HEK293 (cell line): ENCODE results near the gene PARG.

ENCODE experiments used
- CTCF ChIA-PET: fragments of 350-600 bp; formaldehyde crosslinking; extraction: SDS; loops from one replicate; lab custom pipeline; 2021; ENCODE audit warnings: antibody characterized with exemption; lab: Yijun Ruan, JAX
- POLR2A ChIA-PET: fragments of 300-600 bp; formaldehyde crosslinking; extraction: SDS; loops from one replicate; lab custom pipeline; 2020; ENCODE audit warnings: antibody characterized with exemption, inconsistent platforms; lab: Yijun Ruan, JAX
- H3K27ac ChIP-seq: fragments of 200-500 bp; sonication (Bioruptor generic); 2 replicates; pipeline ENCODE4 v1.5.1; 2014; ENCODE audit warnings: low read depth, low read length, control low read depth, inconsistent platforms; ENCODE audit errors: extremely low read depth
- H3K36me3 ChIP-seq, 2 experiments: fragments of 200-500 bp in 1 of 2; sonication (Bioruptor generic) in 1 of 2; 1 replicate in 1 of 2; 2 replicates in 1 of 2; pipeline ENCODE4 v1.5.1; 2014 to 2017; ENCODE audit warnings: inconsistent platforms in 2 of 2, low read length in 2 of 2; ENCODE audit not compliant: control insufficient read depth in 2 of 2, insufficient read depth in 1 of 2
- H3K4me1 ChIP-seq: fragments of 200-500 bp; sonication (Bioruptor generic); 2 replicates; pipeline ENCODE4 v1.5.1; 2014; ENCODE audit warnings: mild to moderate bottlenecking, low read length, inconsistent platforms; ENCODE audit not compliant: control insufficient read depth, insufficient read depth
- H3K4me3 ChIP-seq: 2 replicates; pipeline ENCODE4 v1.5.1; 2011; ENCODE audit warnings: low read depth, mild to moderate bottlenecking, control low read depth, low read length, moderate library complexity
- H3K9me3 ChIP-seq: fragments of 200-500 bp; sonication (Bioruptor generic); 2 replicates; pipeline ENCODE4 v1.5.1; 2014; ENCODE audit warnings: low read depth, low read length, inconsistent platforms; ENCODE audit not compliant: control insufficient read depth, insufficient read depth
- ATF2 ChIP-seq: fragments of 450-650 bp; formaldehyde crosslinking; IDR thresholded peaks from 2 replicates; pipeline ENCODE4 v1.5.1; 2016; ENCODE audit warnings: missing biosample characterization, missing genetic modification characterization, low read depth
- GLI4 ChIP-seq: fragments of 450-650 bp; formaldehyde crosslinking; IDR thresholded peaks from 2 replicates; pipeline ENCODE4 v1.5.1; 2016; ENCODE audit warnings: missing biosample characterization, missing genetic modification characterization
- HOXC10 ChIP-seq: sonication (generic); formaldehyde crosslinking; IDR thresholded peaks from 2 replicates; pipeline ENCODE4 v1.8.1; 2023; ENCODE audit warnings: mild to moderate bottlenecking, missing genetic modification reagents
- KLF16 ChIP-seq: fragments of 450-650 bp; formaldehyde crosslinking; IDR thresholded peaks from 2 replicates; pipeline ENCODE4 v1.5.1; 2017; ENCODE audit warnings: missing biosample characterization, missing genetic modification characterization
- SALL2 ChIP-seq: fragments of 450-650 bp; formaldehyde crosslinking; IDR thresholded peaks from 2 replicates; pipeline ENCODE4 v1.5.0; 2017; ENCODE audit warnings: missing biosample characterization, mild to moderate bottlenecking, missing genetic modification characterization, borderline replicate concordance
- ZBTB1 ChIP-seq: fragments of 450-650 bp; formaldehyde crosslinking; IDR thresholded peaks from 2 replicates; pipeline ENCODE4 v1.5.1; 2016; ENCODE audit warnings: missing biosample characterization, missing genetic modification characterization
- ZBTB49 ChIP-seq: fragments of 450-650 bp; formaldehyde crosslinking; IDR thresholded peaks from 2 replicates; pipeline ENCODE4 v1.5.1; 2016; ENCODE audit warnings: missing biosample characterization, missing genetic modification characterization, low read depth
- ZFHX2 ChIP-seq: fragments of 450-650 bp; formaldehyde crosslinking; conservative IDR thresholded peaks from 2 replicates; pipeline ENCODE4 v1.5.1; 2016; ENCODE audit warnings: missing biosample characterization, missing genetic modification characterization
- ZFP69B ChIP-seq: fragments of 450-650 bp; formaldehyde crosslinking; IDR thresholded peaks from 2 replicates; pipeline ENCODE4 v1.5.1; 2016; ENCODE audit warnings: missing biosample characterization, missing genetic modification characterization
- ZNF114 ChIP-seq: fragments of 450-650 bp; formaldehyde crosslinking; IDR thresholded peaks from 2 replicates; pipeline ENCODE4 v1.5.0; 2017; ENCODE audit warnings: missing biosample characterization, missing genetic modification characterization
- ZNF140 ChIP-seq: fragments of 450-650 bp; formaldehyde crosslinking; IDR thresholded peaks from 2 replicates; pipeline ENCODE4 v1.5.1; 2016; ENCODE audit warnings: missing biosample characterization, missing genetic modification characterization
- ZNF24 ChIP-seq: fragments of 450-650 bp; formaldehyde crosslinking; IDR thresholded peaks from 2 replicates; pipeline ENCODE4 v1.5.1; 2016; ENCODE audit warnings: missing biosample characterization, missing genetic modification characterization
- ZNF350 ChIP-seq: fragments of 450-650 bp; formaldehyde crosslinking; IDR thresholded peaks from 2 replicates; pipeline ENCODE4 v1.5.0; 2017; ENCODE audit warnings: missing biosample characterization, mild to moderate bottlenecking, missing genetic modification characterization
- ZNF366 ChIP-seq: fragments of 450-650 bp; formaldehyde crosslinking; conservative IDR thresholded peaks from 2 replicates; pipeline ENCODE4 v1.5.1; 2016; ENCODE audit warnings: missing biosample characterization, missing genetic modification characterization
- ZNF426 ChIP-seq: fragments of 450-650 bp; formaldehyde crosslinking; IDR thresholded peaks from 2 replicates; pipeline ENCODE4 v1.5.1; 2017; ENCODE audit warnings: missing biosample characterization, missing genetic modification characterization, mild to moderate bottlenecking, inconsistent platforms, moderate library complexity
- ZNF433 ChIP-seq: fragments of 450-650 bp; formaldehyde crosslinking; IDR thresholded peaks from 2 replicates; pipeline ENCODE4 v1.5.1; 2016; ENCODE audit warnings: missing biosample characterization, missing genetic modification characterization, low read depth
- ZNF521 ChIP-seq: fragments of 450-650 bp; formaldehyde crosslinking; IDR thresholded peaks from 2 replicates; pipeline ENCODE4 v1.5.1; 2017; ENCODE audit warnings: missing biosample characterization, mild to moderate bottlenecking, missing genetic modification characterization
- ZNF560 ChIP-seq: fragments of 450-650 bp; formaldehyde crosslinking; IDR thresholded peaks from 2 replicates; pipeline ENCODE4 v1.5.1; 2017; ENCODE audit warnings: missing biosample characterization, missing genetic modification characterization, borderline replicate concordance
- ZNF585B ChIP-seq: fragments of 450-650 bp; formaldehyde crosslinking; IDR thresholded peaks from 2 replicates; pipeline ENCODE4 v1.5.1; 2016; ENCODE audit warnings: missing biosample characterization, missing genetic modification characterization
- ZNF596 ChIP-seq: fragments of 450-650 bp; IDR thresholded peaks from 2 replicates; pipeline ENCODE4 v1.5.0; 2018; ENCODE audit warnings: missing biosample characterization, mild to moderate bottlenecking, missing genetic modification characterization, moderate library complexity
- ZNF660 ChIP-seq: fragments of 450-650 bp; IDR thresholded peaks from 2 replicates; pipeline ENCODE4 v1.5.1; 2018; ENCODE audit warnings: missing biosample characterization, mild to moderate bottlenecking, missing genetic modification characterization
- ZNF670 ChIP-seq: fragments of 450-650 bp; formaldehyde crosslinking; IDR thresholded peaks from 2 replicates; pipeline ENCODE4 v1.5.1; 2016; ENCODE audit warnings: missing biosample characterization, missing genetic modification characterization, low read depth
- ZNF843 ChIP-seq: fragments of 450-650 bp; formaldehyde crosslinking; IDR thresholded peaks from 2 replicates; pipeline ENCODE4 v1.5.1; 2016; ENCODE audit warnings: missing biosample characterization, missing genetic modification characterization
- ZSCAN23 ChIP-seq: fragments of 450-650 bp; formaldehyde crosslinking; IDR thresholded peaks from 2 replicates; pipeline ENCODE4 v1.5.1; 2016; ENCODE audit warnings: missing biosample characterization, missing genetic modification characterization
- ZSCAN30 ChIP-seq: fragments of 450-650 bp; IDR thresholded peaks from 2 replicates; pipeline ENCODE4 v1.5.1; 2018; ENCODE audit warnings: missing biosample characterization, mild to moderate bottlenecking, missing genetic modification characterization, moderate library complexity

Gene PARG

GRCh38 chr10:49841615-49842332 lies 100.1 kb downstream of the PARG start:
- CTCF ChIA-PET, result interaction anchor here (0.6 to 2.2 kb wide), 2 partner anchors 247 to 249 kb away, joined by 3 to 5 read pairs; no protein-coding TSS in a partner anchor
- Histone ChIP-seq H3K36me3 (peaks cover 14 to 49% of the 10 kb centered on the region in 2 experiments), H3K9me3 (no peaks in the 10 kb centered on the region)

GRCh38 chr10:49837685-49838084 lies 104.1 kb downstream of the PARG start:
- ChIA-PET POLR2A (interaction anchor here (0.7 kb wide), 1 partner anchor 11 kb away, joined by 3 read pairs; no protein-coding TSS in a partner anchor), CTCF (no interaction called here)
- TF ChIP-seq ZNF24 (tag by site-specific recombination) (no peak), ZNF585B (tag by site-specific recombination) (no peak), ZNF114 (tag by site-specific recombination) (no peak)
- Histone ChIP-seq H3K9me3 (no peaks in the 10 kb centered on the region), H3K36me3 (peaks cover 23 to 42% of the 10 kb centered on the region in 2 experiments), H3K4me1 (no peaks in the 10 kb centered on the region), H3K4me3 (no peak overlapping the region), H3K27ac (no peak overlapping the region)

More at GRCh38 chr10:49841615-49842332, 100.1 kb downstream of the PARG start:
- POLR2A ChIA-PET, result no interaction called here
- Histone ChIP-seq H3K4me3 (no peak overlapping the region), H3K27ac (no peak overlapping the region), H3K4me1 (no peaks in the 10 kb centered on the region)
- TF ChIP-seq KLF16, result no peak
- no peak for TF ChIP-seq ZNF670 (tag by site-specific recombination)
- no peak for TF ChIP-seq HOXC10 (CRISPR knock-in tag)
- TF ChIP-seq GLI4 (tag by site-specific recombination), result no peak
- TF ChIP-seq ZBTB49 (tag by site-specific recombination), result no peak
- TF ChIP-seq SALL2 (tag by site-specific recombination), result no peak
- no peak for TF ChIP-seq ZNF140
- no peak for TF ChIP-seq ZSCAN30 (tag by site-specific recombination)
- no peak for TF ChIP-seq ZNF350 (tag by site-specific recombination)
- TF ChIP-seq ZNF560 (tag by site-specific recombination), result no peak
- TF ChIP-seq ZNF660 (tag by site-specific recombination), result no peak
- TF ChIP-seq ZFHX2, result no peak

- peaks cover 23 to 42% of the 10 kb centered on the region in 2 experiments for H3K36me3 ChIP-seq
- H3K27ac ChIP-seq, result no peak overlapping the region
- CTCF ChIA-PET, result no interaction called here
- POLR2A ChIA-PET, result no interaction called here
- TF ChIP-seq ZNF366 (tag by site-specific recombination) (no peak), ZNF843 (no peak), ZNF596 (tag by site-specific recombination) (no peak), ZBTB1 (tag by site-specific recombination) (no peak), ZSCAN23 (tag by site-specific recombination) (no peak), ZNF433 (tag by site-specific recombination) (no peak), ZNF670 (tag by site-specific recombination) (no peak), ATF2 (tag by site-specific recombination) (no peak), ZFP69B (no peak), ZNF426 (tag by site-specific recombination) (no peak), ZNF521 (no peak)
- H3K9me3 ChIP-seq, result no peaks in the 10 kb centered on the region
- no peaks in the 10 kb centered on the region for H3K4me1 ChIP-seq
- no peak overlapping the region for H3K4me3 ChIP-seq
Observed at GRCh38 chr10:49837051-49837478, 104.8 kb downstream of the PARG start.
